Cortex of kidney (tissue), 1 donor: Measurements from ENCODE around the gene THAP4.

Experiments
- DNase-seq: peaks from one replicate; lab custom pipeline; 2025; lab: John Stamatoyannopoulos, UW

The THAP4 gene, protein sequence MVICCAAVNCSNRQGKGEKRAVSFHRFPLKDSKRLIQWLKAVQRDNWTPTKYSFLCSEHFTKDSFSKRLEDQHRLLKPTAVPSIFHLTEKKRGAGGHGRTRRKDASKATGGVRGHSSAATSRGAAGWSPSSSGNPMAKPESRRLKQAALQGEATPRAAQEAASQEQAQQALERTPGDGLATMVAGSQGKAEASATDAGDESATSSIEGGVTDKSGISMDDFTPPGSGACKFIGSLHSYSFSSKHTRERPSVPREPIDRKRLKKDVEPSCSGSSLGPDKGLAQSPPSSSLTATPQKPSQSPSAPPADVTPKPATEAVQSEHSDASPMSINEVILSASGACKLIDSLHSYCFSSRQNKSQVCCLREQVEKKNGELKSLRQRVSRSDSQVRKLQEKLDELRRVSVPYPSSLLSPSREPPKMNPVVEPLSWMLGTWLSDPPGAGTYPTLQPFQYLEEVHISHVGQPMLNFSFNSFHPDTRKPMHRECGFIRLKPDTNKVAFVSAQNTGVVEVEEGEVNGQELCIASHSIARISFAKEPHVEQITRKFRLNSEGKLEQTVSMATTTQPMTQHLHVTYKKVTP

GRCh38 chr2:241637018-241637794 lies at the start of gene THAP4, which contains the start of gene ATG4B:
Gene THAP4, minus strand, starts transcription at chr2:241637158. Its CDS starts 141 bp downstream, at chr2:241637017.
Gene ATG4B, plus strand, starts transcription at chr2:241637693. Its CDS starts 22 bp downstream, at chr2:241637715.
- no peak for DNase-seq

GRCh38 chr2:241686324-241686649 lies 49.3 kb upstream of the THAP4 start:
- DNase-seq, result no peak

- DNase-seq, result no peak
Measured at GRCh38 chr2:241680827-241681599, 44.1 kb upstream of the THAP4 start.

- DNase-seq, result no peak
Measured at GRCh38 chr2:241680044-241680443, 43.1 kb upstream of the THAP4 start.

- DNase-seq, result no peak
Measured at GRCh38 chr2:241678784-241679540, 42.0 kb upstream of the THAP4 start.

- no peak for DNase-seq
Measured at GRCh38 chr2:241678307-241678706, 41.3 kb upstream of the THAP4 start.

GRCh38 chr2:241677392-241677791 lies 40.4 kb upstream of the THAP4 start:
- no peak for DNase-seq

- no peak for DNase-seq
Measured at GRCh38 chr2:241676665-241677064, 39.7 kb upstream of the THAP4 start.

GRCh38 chr2:241675885-241676284 lies 38.9 kb upstream of the THAP4 start:
- DNase-seq, result no peak

GRCh38 chr2:241673797-241674725 lies 37.1 kb upstream of the THAP4 start:
- no peak for DNase-seq

DNA sequence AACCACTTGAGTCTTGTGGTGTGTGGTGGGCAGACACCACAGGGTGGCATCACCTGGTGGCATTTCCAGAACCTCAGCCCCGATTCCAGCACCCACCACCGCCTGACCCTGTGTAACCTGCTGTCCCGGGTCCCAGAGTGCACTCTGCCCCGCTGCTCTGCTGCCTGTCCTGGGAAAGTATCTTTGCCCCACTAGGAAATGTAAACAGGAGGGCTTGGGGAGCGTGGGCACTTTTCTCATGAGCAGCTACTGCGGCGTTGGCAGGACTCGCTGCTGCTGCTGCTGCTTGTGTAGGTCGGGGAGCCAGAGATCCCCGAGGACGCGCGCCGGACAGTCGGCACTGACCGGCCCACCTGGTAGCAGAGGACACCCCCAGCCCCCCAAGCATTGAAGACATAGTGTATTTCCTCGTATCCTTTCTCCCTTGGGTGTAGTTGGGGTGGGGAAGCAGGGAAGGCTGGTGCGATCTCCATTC lies 36.3 kb upstream of the THAP4 start:
- DNase-seq, result no peak

GRCh38 chr2:241672243-241673188 lies 35.6 kb upstream of the THAP4 start:
- no peak for DNase-seq

DNA sequence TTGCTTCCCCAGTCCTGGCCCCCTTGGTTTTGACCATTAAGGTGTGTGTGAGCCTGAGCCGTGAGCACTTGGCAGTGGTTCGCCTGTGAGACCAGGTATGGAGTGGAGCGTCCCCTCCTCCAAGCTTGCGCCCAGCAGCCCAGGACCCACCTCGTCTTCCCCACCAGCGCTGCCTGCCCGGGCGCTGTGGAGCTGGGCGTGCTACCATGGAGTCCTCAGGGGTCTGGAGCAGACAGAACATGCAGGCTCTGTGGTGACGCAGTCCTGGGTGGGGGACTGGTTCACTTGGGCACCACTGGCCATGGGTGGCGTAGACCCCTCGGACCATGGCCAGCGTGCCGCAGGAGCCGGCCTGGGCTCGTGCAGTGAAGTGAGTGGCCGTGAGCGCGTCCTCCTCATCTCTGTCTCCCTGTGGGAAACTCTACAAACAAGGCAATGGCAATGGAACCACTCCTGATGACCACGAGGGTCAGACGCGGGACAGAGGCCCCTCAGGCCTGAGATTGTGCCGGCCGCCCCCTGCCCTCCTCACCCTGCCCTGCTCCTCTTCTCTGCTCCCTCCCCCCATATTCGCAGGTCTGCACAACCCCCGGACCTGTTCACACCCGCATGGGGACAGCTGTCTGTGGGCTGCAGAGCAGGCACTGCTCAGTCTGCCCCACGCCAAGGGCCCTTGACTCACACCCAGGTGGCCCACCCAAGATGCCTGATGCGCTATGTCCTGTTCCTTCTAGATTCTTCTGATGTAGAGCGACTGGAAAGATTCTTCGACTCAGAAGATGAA lies 34.7 kb upstream of the THAP4 start:
- no peak for DNase-seq

- no peak for DNase-seq
Measured at GRCh38 chr2:241670333-241671110, 33.6 kb upstream of the THAP4 start.

DNA sequence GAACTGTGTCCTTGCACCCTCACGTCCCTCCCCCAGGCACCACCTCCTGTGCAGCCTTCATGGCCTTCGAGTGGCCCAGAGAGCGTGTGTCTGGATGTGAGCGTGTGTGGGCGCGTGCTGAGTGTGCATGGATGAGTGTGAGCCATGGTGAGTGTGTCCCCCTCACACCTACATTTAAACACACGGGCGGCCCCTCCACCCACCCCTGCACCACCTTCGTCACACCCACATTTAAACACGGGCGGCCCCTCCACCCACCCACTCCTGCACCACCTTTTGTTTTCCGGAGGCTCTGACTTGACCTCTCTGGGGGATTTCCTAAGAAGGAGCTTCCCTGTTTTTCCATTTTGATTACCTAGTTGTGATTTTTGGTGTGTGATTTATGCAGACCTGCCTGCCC lies 31.9 kb upstream of the THAP4 start:
- DNase-seq, result no peak

DNA sequence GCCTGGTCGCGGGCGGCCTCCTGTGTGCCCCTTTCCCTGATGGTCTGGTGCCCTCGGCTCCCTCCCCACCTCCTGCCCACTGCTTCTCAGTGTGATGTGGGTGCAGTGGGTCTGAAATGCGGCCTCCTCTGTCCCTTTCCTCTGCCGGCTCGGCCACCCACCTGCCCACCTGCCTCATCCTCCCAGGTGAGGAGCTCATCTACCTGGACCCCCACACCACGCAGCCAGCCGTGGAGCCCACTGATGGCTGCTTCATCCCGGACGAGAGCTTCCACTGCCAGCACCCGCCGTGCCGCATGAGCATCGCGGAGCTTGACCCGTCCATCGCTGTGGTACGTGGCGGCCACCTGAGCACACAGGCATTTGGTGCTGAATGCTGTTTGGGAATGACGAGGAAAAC lies 31.4 kb upstream of the THAP4 start:
- DNase-seq, result no peak

GRCh38 chr2:241666627-241667400 lies 29.9 kb upstream of the THAP4 start:
- no peak for DNase-seq
